CD14-positive monocyte (primary cell): ENCODE results near the gene RASSF5. TPM values are rescaled to one million over a fixed set of nuclear protein-coding genes. Genes with fewer than 3 reads are reported as not detected.

Source experiments
- DNase-seq, 3 donors: peaks; one replicate each; pipeline ENCODE4 v3.0.0-alpha.2; 2011 to 2022
- H2AFZ ChIP-seq: 2 replicates; pipeline ENCODE4 v1.6.0; 2012; ENCODE audit warnings: mild to moderate bottlenecking, low read depth, low read length, inconsistent platforms; ENCODE audit not compliant: insufficient read depth, poor library complexity, severe bottlenecking
- H3K27ac ChIP-seq, 2 donors: 1 replicate in 1 of 2; 2 replicates in 1 of 2; pipeline ENCODE4 v1.5.1; 2012 to 2013; ENCODE audit warnings: low read length in 2 of 2, control low read depth in 1 of 2, inconsistent platforms in 1 of 2, low read depth in 1 of 2, mild to moderate bottlenecking in 1 of 2
- H3K27me3 ChIP-seq, 2 donors: one replicate each; pipeline versions ENCODE4 v1.6.0 to v1.6.1; 2011 to 2013; ENCODE audit warnings: low read length in 2 of 2; ENCODE audit not compliant: control insufficient read depth in 2 of 2, insufficient read depth in 2 of 2
- H3K36me3 ChIP-seq, 2 donors: replicated peaks in 1 of 2; 1 replicate in 1 of 2; 2 replicates in 1 of 2; pipeline versions ENCODE4 v1.5.1 to v1.6.1; 2012 to 2013; ENCODE audit warnings: low read length in 2 of 2, control low read depth in 1 of 2, inconsistent platforms in 1 of 2, mild to moderate bottlenecking in 1 of 2; ENCODE audit not compliant: insufficient read depth in 2 of 2, control insufficient read depth in 1 of 2
- H3K4me1 ChIP-seq, 2 donors: 1 replicate in 1 of 2; 2 replicates in 1 of 2; pipeline versions ENCODE4 v1.5.1 to v1.6.1; 2012 to 2013; ENCODE audit warnings: low read length in 2 of 2, control low read depth in 1 of 2, inconsistent platforms in 1 of 2, mild to moderate bottlenecking in 1 of 2, moderate library complexity in 1 of 2; ENCODE audit not compliant: insufficient read depth in 2 of 2, control insufficient read depth in 1 of 2
- H3K4me2 ChIP-seq: replicated peaks from 2 replicates; pipeline ENCODE3; 2012; ENCODE audit warnings: low read length, moderate library complexity, mild to moderate bottlenecking; ENCODE audit not compliant: poor library complexity, severe bottlenecking; ENCODE audit errors: extremely low read depth
- H3K4me3 ChIP-seq, 3 experiments: fragments of 200-600 bp in 1 of 3; sonication (generic) in 1 of 3; replicated peaks in 1 of 3; 1 replicate in 2 of 3; 2 replicates in 1 of 3; pipeline ENCODE4 v1.5.1; 2011 to 2013; ENCODE audit warnings: low read length in 3 of 3, mild to moderate bottlenecking in 3 of 3, control low read depth in 2 of 3, low read depth in 2 of 3, inconsistent platforms in 1 of 3, moderate library complexity in 1 of 3
- H3K79me2 ChIP-seq: 2 replicates; pipeline ENCODE4 v1.6.0; 2012; ENCODE audit warnings: mild to moderate bottlenecking, control low read depth, inconsistent platforms, low read length, moderate library complexity; ENCODE audit not compliant: insufficient read depth
- H3K9ac ChIP-seq: 2 replicates; pipeline ENCODE4 v1.6.0; 2017; ENCODE audit warnings: low read length, mild to moderate bottlenecking; ENCODE audit not compliant: insufficient read depth, poor library complexity, severe bottlenecking
- H3K9me3 ChIP-seq, 2 donors: replicated peaks in 1 of 2; 1 replicate in 1 of 2; 2 replicates in 1 of 2; pipeline versions ENCODE4 v1.5.1 to v1.6.1; 2012 to 2013; ENCODE audit warnings: low read length in 2 of 2, control low read depth in 1 of 2; ENCODE audit not compliant: control insufficient read depth in 1 of 2, insufficient read depth in 1 of 2
- H4K20me1 ChIP-seq: 2 replicates; pipeline ENCODE4 v1.6.0; 2012; ENCODE audit warnings: mild to moderate bottlenecking, low read length, control low read depth, moderate library complexity; ENCODE audit not compliant: insufficient read depth
- H3K27ac Mint-ChIP-seq, 7 donors: one replicate each; pipeline ENCODE4 v1.8.0; 2020; ENCODE audit warnings: mild to moderate bottlenecking in 7 of 7, mixed read lengths in 7 of 7, moderate library complexity in 6 of 7, inconsistent platforms in 2 of 7
- H3K27me3 Mint-ChIP-seq, 3 donors: one replicate each; pipeline ENCODE4 v1.8.0; 2021 to 2022; ENCODE audit warnings: low read depth in 3 of 3, mild to moderate bottlenecking in 3 of 3, mixed read lengths in 3 of 3, moderate library complexity in 3 of 3, inconsistent platforms in 1 of 3
- H3K36me3 Mint-ChIP-seq, 2 donors: one replicate each; pipeline ENCODE4 v1.8.0; 2020; ENCODE audit warnings: mixed read lengths in 2 of 2, inconsistent platforms in 1 of 2, mild to moderate bottlenecking in 1 of 2
- H3K4me1 Mint-ChIP-seq: one replicate; pipeline ENCODE4 v1.8.0; 2020; ENCODE audit warnings: mild to moderate bottlenecking, mixed read lengths
- H3K4me3 Mint-ChIP-seq, 2 donors: one replicate each; pipeline ENCODE4 v1.8.0; 2020; ENCODE audit warnings: mild to moderate bottlenecking in 2 of 2, mixed read lengths in 2 of 2, moderate library complexity in 1 of 2
- H3K9me3 Mint-ChIP-seq, 7 donors: one replicate each; pipeline ENCODE4 v1.8.0; 2020 to 2022; ENCODE audit warnings: mixed read lengths in 7 of 7, mild to moderate bottlenecking in 6 of 7, moderate library complexity in 6 of 7, inconsistent platforms in 2 of 7
- CTCF ChIP-seq: fragments of 200-600 bp; IDR thresholded peaks from one replicate; pipeline ENCODE4 v1.8.0; 2022; ENCODE audit warnings: antibody characterized with exemption, mild to moderate bottlenecking
- WGBS: methylation state at CpG from one replicate; pipeline ENCODE4 v1.1.5; 2013; ENCODE audit warnings: missing lambda C conversion rate; ENCODE audit not compliant: insufficient coverage; 5-methylcytosine and 5-hydroxymethylcytosine counted together
- intact Hi-C, 2 donors: fragments of 100-400 bp; cut with micrococcal nuclease; formaldehyde crosslinking; loops; one replicate each; pipeline versions ENCODE4 v1.15.0 to v1.15.1; 2023
- polyA plus RNA-seq, 3 donors: library from polyadenylated mRNA; depleted of rRNA in 1 of 3; unstranded in 2 of 3; stranded (reverse) in 1 of 3; fragments of 300-500 nt in 2 of 3; fragments of >200 nt in 1 of 3; fragmentation: Illumina TruSeq in 2 of 3; gene quantifications; 1 replicate in 2 of 3; 2 replicates in 1 of 3; pipeline ENCODE4 v1.2.3, GENCODE V29; 2012 to 2021

Gene RASSF5
- polyA plus RNA-seq, 3 donors = 81.6 to 129 (median 127) TPM

DNA sequence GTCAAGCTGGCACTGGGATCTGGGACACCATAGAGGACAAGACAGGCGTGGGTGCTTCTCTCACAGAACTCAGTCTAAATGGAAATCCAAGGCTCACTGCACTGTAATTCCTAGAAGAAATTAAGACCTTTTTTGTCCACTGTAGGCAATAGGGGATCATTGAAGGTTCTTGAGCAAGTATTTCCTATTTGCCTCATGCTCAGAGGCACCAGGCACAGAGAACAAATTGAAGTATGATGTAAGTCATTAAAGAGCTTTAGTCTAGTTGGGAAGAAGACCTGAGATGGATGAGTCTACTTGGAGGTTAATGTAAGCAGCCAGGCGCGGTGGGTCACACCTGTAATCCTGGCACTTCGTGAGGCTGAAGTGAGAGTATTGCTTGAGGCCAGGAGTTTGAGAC, 70.3 kb downstream of the RASSF5 start:
- peaks cover 83% of the 10 kb centered on the region for H3K79me2 ChIP-seq
- peaks cover 0 to 10% of the 10 kb centered on the region in 2 donors for H3K36me3 ChIP-seq
- peak overlapping the region; percentile 1 for H3K4me2 ChIP-seq
- intact Hi-C loops = loop anchor here in 1 of 2 donors (2.0 to 5.0 kb wide), 2 partner anchors 73 to 110 kb away; no protein-coding TSS in a partner anchor
- H3K9me3 Mint-ChIP-seq = peaks cover 0 to 4% (median 0%) of the 10 kb centered on the region in 7 donors
- DNase-seq = peak in 2 of 3 donors; percentile 48 to 50
- H3K27me3 Mint-ChIP-seq = peaks cover 0 to 4% (median 0%) of the 10 kb centered on the region in 3 donors
- H3K27ac Mint-ChIP-seq = peak overlapping the region; percentile 97 to 100 (median 99)
- peaks cover 62 to 78% of the 10 kb centered on the region in 2 donors for H3K36me3 Mint-ChIP-seq
- H3K9ac ChIP-seq = no peak overlapping the region
- no peaks in the 10 kb centered on the region for H4K20me1 ChIP-seq
- WGBS = no CpG with 5 or more reads among the region's 4 CpGs
- peak overlapping the region in 1 of 2 donors; percentile 46 for H3K4me3 Mint-ChIP-seq
- peak overlapping the region in 1 of 3 experiments; percentile 61 for H3K4me3 ChIP-seq
- TF ChIP-seq CTCF = no peak
- H3K4me1 ChIP-seq = peaks cover 100% of the 10 kb centered on the region in 2 donors
- H3K27me3 ChIP-seq = no peaks in the 10 kb centered on the region
- H3K9me3 ChIP-seq = no peaks in the 10 kb centered on the region
- H2AFZ ChIP-seq = no peak overlapping the region
- peaks cover 99% of the 10 kb centered on the region for H3K4me1 Mint-ChIP-seq
- peak overlapping the region; percentile 38 to 96 for H3K27ac ChIP-seq

DNA sequence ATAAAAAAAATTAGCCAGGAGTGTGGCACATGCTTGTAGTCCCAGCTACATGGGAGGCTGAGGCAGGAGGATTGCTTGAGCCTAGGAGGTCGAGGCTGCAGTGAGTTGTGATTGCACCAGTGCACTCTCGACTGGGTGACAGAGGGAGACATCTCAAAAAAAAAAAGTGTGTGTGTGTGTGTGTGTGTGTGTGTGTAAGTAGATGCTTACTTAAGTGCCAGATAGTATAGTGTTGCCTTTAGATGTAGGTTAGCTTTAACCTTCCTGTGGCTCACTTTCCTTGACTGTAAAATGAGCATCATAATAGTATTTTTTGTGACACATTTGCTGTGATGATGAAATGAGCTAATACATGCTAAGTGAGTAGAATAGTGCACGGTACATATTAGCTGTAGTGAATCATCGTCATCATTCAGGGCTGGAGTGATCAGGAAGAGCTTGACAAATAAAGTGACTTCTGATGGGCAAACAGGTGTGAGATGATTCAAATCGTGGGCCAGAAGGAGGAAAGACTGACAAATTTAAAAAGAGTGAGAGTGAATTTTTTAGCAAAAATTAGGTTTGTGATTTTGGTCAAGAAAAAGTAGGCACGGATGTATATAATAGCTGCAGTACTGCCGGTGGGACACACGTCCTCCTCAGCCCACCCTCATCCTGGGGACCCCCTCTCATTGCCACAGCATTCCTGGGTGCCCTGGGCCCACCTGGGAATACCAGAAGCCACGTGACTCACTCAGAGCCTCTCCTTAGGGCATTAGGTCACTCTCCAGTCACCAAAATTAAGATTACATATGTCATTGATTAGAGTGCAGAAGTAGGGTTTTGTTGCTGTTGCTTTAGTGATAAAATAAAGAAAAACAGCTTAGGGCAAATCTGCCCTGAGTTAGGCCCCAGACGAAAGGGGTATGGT, 71.0 kb downstream of the RASSF5 start:
- peaks cover 5 to 17% of the 10 kb centered on the region in 2 donors for H3K36me3 ChIP-seq
- Mint-ChIP-seq H3K27me3 (peaks cover 0 to 4% (median 0%) of the 10 kb centered on the region in 3 donors), H3K36me3 (peaks cover 66 to 81% of the 10 kb centered on the region in 2 donors), H3K4me1 (peaks cover 99% of the 10 kb centered on the region), H3K9me3 (peaks cover 0 to 4% (median 0%) of the 10 kb centered on the region in 7 donors), H3K27ac (peak overlapping the region; percentile 97 to 100 (median 99)), H3K4me3 (peak overlapping the region in 1 of 2 donors; percentile 27)
- H2AFZ ChIP-seq = no peak overlapping the region
- H4K20me1 ChIP-seq = peaks cover 2% of the 10 kb centered on the region
- peaks cover 78% of the 10 kb centered on the region for H3K79me2 ChIP-seq
- H3K9ac ChIP-seq = no peak overlapping the region
- no peak overlapping the region for H3K4me2 ChIP-seq
- peak overlapping the region; percentile 96 to 98 for H3K27ac ChIP-seq
- no peaks in the 10 kb centered on the region for H3K9me3 ChIP-seq
- peak; percentile 73 to 89 (median 87) for DNase-seq
- WGBS = 70% methylated on average over 4 of the region's 10 CpGs
- H3K27me3 ChIP-seq = no peaks in the 10 kb centered on the region
- peaks cover 100% of the 10 kb centered on the region in 2 donors for H3K4me1 ChIP-seq
- no peak overlapping the region for H3K4me3 ChIP-seq
- intact Hi-C loops = loop anchor here in 1 of 2 donors (2.0 to 5.0 kb wide), 2 partner anchors 74 to 111 kb away; no protein-coding TSS in a partner anchor
- no peak for TF ChIP-seq CTCF
